Osteocyte (in vitro differentiated cells): Measurements from ENCODE around the gene PIMREG. TPM values are rescaled to one million over a fixed set of nuclear protein-coding genes. Genes with fewer than 3 reads are reported as not detected.

ENCODE experiments used
- DNase-seq: peaks from one replicate; pipeline ENCODE4 v3.0.0; 2021; ENCODE audit warnings: mixed read lengths; ENCODE audit not compliant: unreplicated experiment; ENCODE audit errors: extremely low spot score
- H3K27ac Mint-ChIP-seq: one replicate; pipeline ENCODE4 v1.8.0; 2021; ENCODE audit warnings: mild to moderate bottlenecking, mixed read lengths; ENCODE audit not compliant: unreplicated experiment
- H3K27me3 Mint-ChIP-seq: one replicate; pipeline ENCODE4 v1.8.0; 2021; ENCODE audit warnings: mixed read lengths; ENCODE audit not compliant: unreplicated experiment
- H3K36me3 Mint-ChIP-seq: one replicate; pipeline ENCODE4 v1.8.0; 2021; ENCODE audit warnings: mixed read lengths; ENCODE audit not compliant: unreplicated experiment
- H3K4me1 Mint-ChIP-seq: one replicate; pipeline ENCODE4 v1.8.0; 2021; ENCODE audit warnings: mixed read lengths; ENCODE audit not compliant: unreplicated experiment
- H3K4me3 Mint-ChIP-seq: one replicate; pipeline ENCODE4 v1.8.0; 2021; ENCODE audit warnings: mild to moderate bottlenecking, moderate library complexity, mixed read lengths; ENCODE audit not compliant: unreplicated experiment
- H3K9me3 Mint-ChIP-seq: one replicate; pipeline ENCODE4 v1.8.0; 2021; ENCODE audit warnings: mixed read lengths; ENCODE audit not compliant: unreplicated experiment
- total RNA-seq: library from RNA; stranded (reverse); gene quantifications from 2 replicates; pipeline ENCODE4 v1.2.1, GENCODE V29; 2021
- TF ChIP-seq, protein P1 (sequence below): fragments of 200-600 bp; sonication (generic); IDR thresholded peaks from 2 replicates; pipeline ENCODE4 v1.5.0; 2021; ENCODE audit warnings: antibody characterized with exemption, mild to moderate bottlenecking, moderate library complexity

Gene PIMREG
- total RNA-seq, 1 donor from 2014 or later = 8.9 TPM

DNA sequence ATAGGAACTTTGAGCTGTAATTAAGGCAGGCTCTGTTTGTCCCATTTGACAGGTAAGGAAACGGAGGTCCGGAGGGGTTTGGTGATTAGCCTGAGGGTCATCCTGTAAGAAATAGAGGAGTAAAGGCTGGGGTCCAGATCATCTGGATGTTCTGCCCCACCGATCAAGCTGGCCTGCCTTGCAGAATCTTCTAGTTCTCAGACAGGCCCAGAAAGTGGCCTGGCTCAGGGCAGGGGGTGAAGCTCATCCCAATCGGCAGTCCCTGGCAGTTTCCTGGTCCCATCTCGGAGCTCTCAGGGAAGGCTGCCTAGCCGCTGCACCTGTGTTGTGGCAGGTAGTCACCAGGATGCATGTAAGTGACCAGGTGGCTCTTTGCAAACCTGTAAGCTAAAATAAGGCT lies 4.2 kb downstream of the PIMREG start:
- DNase-seq = no peak
- Mint-ChIP-seq H3K36me3 (peaks cover 2% of the 10 kb centered on the region), H3K4me1 (peaks cover 12% of the 10 kb centered on the region), H3K4me3 (no peak overlapping the region), H3K9me3 (no peaks in the 10 kb centered on the region), H3K27ac (no peak overlapping the region), H3K27me3 (no peaks in the 10 kb centered on the region)
- TF ChIP-seq, protein P1, sequence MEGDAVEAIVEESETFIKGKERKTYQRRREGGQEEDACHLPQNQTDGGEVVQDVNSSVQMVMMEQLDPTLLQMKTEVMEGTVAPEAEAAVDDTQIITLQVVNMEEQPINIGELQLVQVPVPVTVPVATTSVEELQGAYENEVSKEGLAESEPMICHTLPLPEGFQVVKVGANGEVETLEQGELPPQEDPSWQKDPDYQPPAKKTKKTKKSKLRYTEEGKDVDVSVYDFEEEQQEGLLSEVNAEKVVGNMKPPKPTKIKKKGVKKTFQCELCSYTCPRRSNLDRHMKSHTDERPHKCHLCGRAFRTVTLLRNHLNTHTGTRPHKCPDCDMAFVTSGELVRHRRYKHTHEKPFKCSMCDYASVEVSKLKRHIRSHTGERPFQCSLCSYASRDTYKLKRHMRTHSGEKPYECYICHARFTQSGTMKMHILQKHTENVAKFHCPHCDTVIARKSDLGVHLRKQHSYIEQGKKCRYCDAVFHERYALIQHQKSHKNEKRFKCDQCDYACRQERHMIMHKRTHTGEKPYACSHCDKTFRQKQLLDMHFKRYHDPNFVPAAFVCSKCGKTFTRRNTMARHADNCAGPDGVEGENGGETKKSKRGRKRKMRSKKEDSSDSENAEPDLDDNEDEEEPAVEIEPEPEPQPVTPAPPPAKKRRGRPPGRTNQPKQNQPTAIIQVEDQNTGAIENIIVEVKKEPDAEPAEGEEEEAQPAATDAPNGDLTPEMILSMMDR = no peak

DNA sequence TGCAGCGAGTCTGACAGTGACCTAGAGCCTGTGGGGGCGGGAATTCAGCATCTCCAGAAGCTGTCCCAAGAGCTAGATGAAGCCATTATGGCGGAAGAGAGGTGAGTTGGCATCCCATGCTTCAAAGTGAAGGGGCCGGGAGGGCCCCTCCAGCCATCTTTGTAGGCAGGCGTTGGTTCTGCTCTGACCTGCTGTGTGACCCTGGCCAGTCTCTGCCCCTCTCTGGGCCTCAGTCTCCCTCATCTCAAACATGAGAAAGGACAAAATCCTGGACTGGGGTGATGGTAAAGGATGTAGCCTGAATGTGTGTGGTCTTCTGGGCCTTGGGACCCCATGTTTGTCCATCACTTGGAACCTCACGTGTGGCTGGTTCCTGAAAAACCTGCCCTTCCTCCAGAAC lies 5.1 kb downstream of the PIMREG start:
- TF ChIP-seq, protein P1 = no peak
- no peak overlapping the region for H3K4me3 Mint-ChIP-seq
- no peaks in the 10 kb centered on the region for H3K27me3 Mint-ChIP-seq
- peaks cover 12% of the 10 kb centered on the region for H3K4me1 Mint-ChIP-seq
- no peaks in the 10 kb centered on the region for H3K9me3 Mint-ChIP-seq
- DNase-seq = no peak
- H3K27ac Mint-ChIP-seq = no peak overlapping the region
- peaks cover 2% of the 10 kb centered on the region for H3K36me3 Mint-ChIP-seq

DNA sequence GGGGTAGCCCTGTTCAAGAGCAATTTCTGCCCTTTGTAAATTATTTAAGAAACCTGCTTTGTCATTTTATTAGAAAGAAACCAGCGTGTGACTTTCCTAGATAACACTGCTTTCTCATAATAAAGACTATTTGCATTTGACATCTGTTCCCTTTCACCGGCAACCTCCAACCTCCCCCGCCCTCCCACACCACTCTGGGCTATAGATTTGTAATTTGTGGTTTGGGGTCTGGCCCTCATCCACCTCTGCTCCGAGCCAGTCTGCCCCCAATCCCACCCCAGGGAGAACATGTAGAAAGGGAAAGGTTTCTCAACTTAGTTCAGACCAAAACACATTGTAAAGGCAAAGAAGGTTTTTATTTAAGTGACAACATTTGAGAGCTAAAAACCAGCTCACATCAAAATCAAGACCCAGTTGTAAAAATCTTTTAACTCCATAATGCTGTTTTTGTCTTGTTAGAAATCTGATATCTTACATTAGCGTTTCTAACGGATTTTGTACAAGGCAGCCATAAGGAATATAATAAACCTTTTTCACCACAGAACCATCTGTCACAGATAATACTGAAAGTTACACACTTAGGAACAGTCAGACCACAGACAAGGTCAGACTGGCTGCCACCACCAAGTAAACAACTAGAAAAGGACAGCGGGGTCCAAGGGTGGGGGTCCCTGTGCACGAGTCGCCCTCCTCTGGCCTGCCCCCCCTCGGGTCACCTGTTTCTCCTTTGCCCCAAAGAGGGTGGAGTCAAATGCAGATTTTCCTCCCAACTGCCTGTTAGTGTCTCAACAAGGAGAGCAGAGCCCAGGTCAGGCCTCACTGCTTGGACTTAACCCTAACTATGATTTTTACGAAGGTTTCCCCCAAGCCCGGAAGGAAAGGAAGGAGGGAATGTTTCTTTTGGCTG lies 6.9 kb downstream of the PIMREG start:
- peaks cover 7% of the 10 kb centered on the region for H3K4me1 Mint-ChIP-seq

DNA sequence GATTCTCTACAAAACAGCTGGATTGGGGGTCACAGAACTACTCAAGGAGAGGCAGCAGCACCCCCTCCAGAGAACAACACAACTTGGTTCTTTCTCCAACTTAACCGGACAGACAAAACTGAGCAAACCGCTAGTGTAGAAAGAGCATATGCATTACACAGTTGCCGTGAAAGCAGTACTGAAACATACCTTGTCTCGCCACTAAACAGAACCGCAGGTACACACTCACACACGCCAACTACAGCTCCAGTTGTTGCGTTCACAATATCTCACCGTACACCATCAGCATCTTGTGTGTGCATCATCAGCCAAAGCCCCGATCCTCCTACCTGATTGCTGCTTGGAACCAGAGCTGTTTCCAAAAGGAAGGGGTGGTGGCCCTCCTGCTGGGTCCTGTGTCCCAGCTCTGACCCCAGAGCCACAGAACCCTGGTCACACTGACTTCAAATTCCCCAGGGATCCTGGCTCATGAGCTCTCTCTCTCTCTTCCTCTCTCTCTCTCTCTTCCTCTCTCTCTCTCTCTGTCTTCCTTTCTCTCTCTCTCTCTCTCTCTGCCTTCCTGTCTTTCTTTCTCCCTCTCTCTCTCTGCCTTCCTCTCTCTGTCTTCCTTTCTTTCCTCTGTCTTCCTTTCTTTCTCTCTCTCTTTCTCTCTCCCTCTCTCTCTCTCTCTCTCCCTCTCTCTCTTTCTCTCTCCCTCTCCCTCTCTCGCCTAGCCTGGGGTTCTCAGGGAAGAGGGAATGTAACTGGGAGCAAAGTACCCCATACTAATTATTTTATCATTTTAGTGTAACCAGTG lies 8.4 kb downstream of the PIMREG start:
- H3K4me1 Mint-ChIP-seq = peaks cover 13% of the 10 kb centered on the region
- peaks cover 2% of the 10 kb centered on the region for H3K36me3 Mint-ChIP-seq
- TF ChIP-seq, protein P1 = no peak
- H3K4me3 Mint-ChIP-seq = no peak overlapping the region
- H3K27ac Mint-ChIP-seq = no peak overlapping the region
- H3K9me3 Mint-ChIP-seq = no peaks in the 10 kb centered on the region
- H3K27me3 Mint-ChIP-seq = peaks cover 6% of the 10 kb centered on the region
- no peak for DNase-seq

More for the DNA sequence above, 6.9 kb downstream of the PIMREG start:
- H3K4me3 Mint-ChIP-seq = no peak overlapping the region
- H3K27ac Mint-ChIP-seq = no peak overlapping the region
- peaks cover 2% of the 10 kb centered on the region for H3K36me3 Mint-ChIP-seq
- no peaks in the 10 kb centered on the region for H3K9me3 Mint-ChIP-seq
- DNase-seq = no peak
- TF ChIP-seq, protein P1 = no peak
- H3K27me3 Mint-ChIP-seq = no peaks in the 10 kb centered on the region
